Natural killer cell (primary cell): ENCODE data around the gene DHRS7B. TPM values are rescaled to one million over a fixed set of nuclear protein-coding genes. Genes with fewer than 3 reads are reported as not detected.

ENCODE experiments used
- ATAC-seq, 3 donors: fragments of 150-1000 bp in 2 of 3; fragments of 200-7000 bp in 1 of 3; cut with Tn5 transposase; 1 replicate in 1 of 3; 2 replicates in 2 of 3; pipeline ENCODE4 v1.10.0; 2021; ENCODE audit warnings: mild to moderate bottlenecking in 2 of 3, moderate library complexity in 2 of 3
- DNase-seq, 2 donors: peaks; one replicate each; pipeline versions ENCODE4 v3.0.0 to v3.0.0-alpha.2; 2013 to 2021; ENCODE audit warnings: mixed read lengths in 1 of 2
- H3K27ac ChIP-seq: one replicate; pipeline ENCODE4 v1.5.1; 2013; ENCODE audit warnings: mild to moderate bottlenecking, low read length
- H3K27me3 ChIP-seq: one replicate; pipeline ENCODE4 v1.6.1; 2013; ENCODE audit warnings: low read length; ENCODE audit not compliant: control insufficient read depth, insufficient read depth
- H3K36me3 ChIP-seq: one replicate; pipeline ENCODE4 v1.6.1; 2013; ENCODE audit warnings: low read length; ENCODE audit not compliant: control insufficient read depth, insufficient read depth
- H3K4me1 ChIP-seq: one replicate; pipeline ENCODE4 v1.6.1; 2013; ENCODE audit warnings: low read length; ENCODE audit not compliant: control insufficient read depth, insufficient read depth
- H3K4me3 ChIP-seq: one replicate; pipeline ENCODE4 v1.5.1; 2013; ENCODE audit warnings: low read length
- H3K9me3 ChIP-seq: one replicate; pipeline ENCODE4 v1.6.1; 2013; ENCODE audit warnings: low read length; ENCODE audit not compliant: control insufficient read depth, insufficient read depth
- H3K27ac Mint-ChIP-seq, 2 donors: one replicate each; pipeline ENCODE4 v1.8.0; 2022; ENCODE audit warnings: mild to moderate bottlenecking in 2 of 2, mixed read lengths in 2 of 2, moderate library complexity in 1 of 2
- H3K27me3 Mint-ChIP-seq, 2 donors: one replicate each; pipeline ENCODE4 v1.8.0; 2022; ENCODE audit warnings: low read depth in 2 of 2, mixed read lengths in 2 of 2
- H3K36me3 Mint-ChIP-seq: one replicate; pipeline ENCODE4 v1.8.0; 2022; ENCODE audit warnings: mixed read lengths
- H3K4me1 Mint-ChIP-seq, 2 donors: one replicate each; pipeline ENCODE4 v1.8.0; 2022; ENCODE audit warnings: mixed read lengths in 2 of 2
- H3K4me3 Mint-ChIP-seq: one replicate; pipeline ENCODE4 v1.8.0; 2022; ENCODE audit warnings: mild to moderate bottlenecking, moderate library complexity, mixed read lengths
- H3K9me3 Mint-ChIP-seq, 2 donors: one replicate each; pipeline ENCODE4 v1.8.0; 2022; ENCODE audit warnings: mixed read lengths in 2 of 2
- CTCF ChIP-seq: fragments of 200-600 bp; IDR thresholded peaks from one replicate; pipeline ENCODE4 v1.8.0; 2022; ENCODE audit warnings: antibody characterized with exemption
- WGBS: methylation state at CpG from one replicate; pipeline ENCODE4 v1.1.7; 2013; ENCODE audit warnings: missing lambda C conversion rate; ENCODE audit not compliant: insufficient coverage; 5-methylcytosine and 5-hydroxymethylcytosine counted together
- intact Hi-C: fragments of 100-400 bp; cut with micrococcal nuclease; formaldehyde crosslinking; loops from one replicate; pipeline ENCODE4 v1.14.2; 2022
- total RNA-seq, 4 donors: library from RNA; stranded (reverse); fragments of 120-200 nt in 1 of 4; gene quantifications; one replicate each; pipeline versions ENCODE4 v1.2.3 to v1.2.4, GENCODE V29; 2013 to 2022

Gene DHRS7B
- total RNA-seq, 3 donors from 2014 or later (not counting 1 experiment from before 2014, with no cell fraction given) = 10.3 to 13.4 (median 11.5) TPM

GRCh38 chr17:21198411-21198810 is 71.6 kb downstream of the DHRS7B start:
- Mint-ChIP-seq H3K36me3 (no peaks in the 10 kb centered on the region), H3K9me3 (no peaks in the 10 kb centered on the region), H3K27ac (peak overlapping the region in 1 of 2 donors; percentile 35), H3K4me1 (peaks cover 20 to 25% of the 10 kb centered on the region in 2 donors), H3K27me3 (no peaks in the 10 kb centered on the region), H3K4me3 (no peak overlapping the region)
- Histone ChIP-seq H3K27ac (no peak overlapping the region), H3K36me3 (peaks cover 30% of the 10 kb centered on the region), H3K4me3 (no peak overlapping the region), H3K9me3 (no peaks in the 10 kb centered on the region), H3K27me3 (no peaks in the 10 kb centered on the region), H3K4me1 (no peaks in the 10 kb centered on the region)
- TF ChIP-seq CTCF = no peak
- DNase-seq = no peak
- ATAC-seq = no peak
- intact Hi-C loops = no loop called here
- WGBS = 98% methylated on average over 20 of the region's 20 CpGs

- Histone ChIP-seq H3K4me1 (no peaks in the 10 kb centered on the region), H3K27ac (no peak overlapping the region), H3K36me3 (peaks cover 30% of the 10 kb centered on the region), H3K27me3 (no peaks in the 10 kb centered on the region), H3K9me3 (no peaks in the 10 kb centered on the region), H3K4me3 (no peak overlapping the region)
- H3K4me3 Mint-ChIP-seq = no peak overlapping the region
- no peaks in the 10 kb centered on the region for H3K36me3 Mint-ChIP-seq
- WGBS = 68% methylated on average over 9 of the region's 9 CpGs
- H3K27me3 Mint-ChIP-seq = no peaks in the 10 kb centered on the region
- DNase-seq = no peak
- intact Hi-C loops = no loop called here
- no peak for ATAC-seq
- peaks cover 20 to 31% of the 10 kb centered on the region in 2 donors for H3K4me1 Mint-ChIP-seq
- H3K9me3 Mint-ChIP-seq = no peaks in the 10 kb centered on the region
- H3K27ac Mint-ChIP-seq = no peak overlapping the region
- TF ChIP-seq CTCF = no peak
Measured at GRCh38 chr17:21199311-21199710, 72.5 kb downstream of the DHRS7B start.

- Histone ChIP-seq H3K9me3 (no peaks in the 10 kb centered on the region), H3K27me3 (no peaks in the 10 kb centered on the region), H3K4me3 (no peak overlapping the region), H3K36me3 (peaks cover 30% of the 10 kb centered on the region), H3K27ac (no peak overlapping the region), H3K4me1 (no peaks in the 10 kb centered on the region)
- DNase-seq (no peak), ATAC-seq (no peak)
- H3K9me3 Mint-ChIP-seq = no peaks in the 10 kb centered on the region
- no peaks in the 10 kb centered on the region for H3K27me3 Mint-ChIP-seq
- H3K4me3 Mint-ChIP-seq = no peak overlapping the region
- intact Hi-C loops = no loop called here
- H3K27ac Mint-ChIP-seq = peak overlapping the region in 1 of 2 donors; percentile 40
- H3K4me1 Mint-ChIP-seq = peaks cover 25 to 36% of the 10 kb centered on the region in 2 donors
- no peaks in the 10 kb centered on the region for H3K36me3 Mint-ChIP-seq
- TF ChIP-seq CTCF = no peak
- WGBS = 78% methylated on average over 10 of the region's 10 CpGs
Measured at GRCh38 chr17:21199856-21200255, 73.1 kb downstream of the DHRS7B start.

GRCh38 chr17:21200590-21201297 is 74.0 kb downstream of the DHRS7B start:
- Mint-ChIP-seq H3K4me1 (peaks cover 34 to 45% of the 10 kb centered on the region in 2 donors), H3K27ac (peak overlapping the region in 1 of 2 donors; percentile 40), H3K9me3 (no peaks in the 10 kb centered on the region), H3K27me3 (no peaks in the 10 kb centered on the region), H3K4me3 (no peak overlapping the region), H3K36me3 (no peaks in the 10 kb centered on the region)
- ATAC-seq (no peak), DNase-seq (no peak)
- Histone ChIP-seq H3K27me3 (no peaks in the 10 kb centered on the region), H3K9me3 (no peaks in the 10 kb centered on the region), H3K4me1 (no peaks in the 10 kb centered on the region), H3K4me3 (no peak overlapping the region), H3K27ac (no peak overlapping the region), H3K36me3 (peaks cover 28% of the 10 kb centered on the region)
- intact Hi-C loops = no loop called here
- no peak for TF ChIP-seq CTCF
- 93% methylated on average over 14 of the region's 15 CpGs for WGBS
